Small intestine (tissue), 7 donors: Measurements from ENCODE around the gene SORBS2. TPM values are rescaled to one million over a fixed set of nuclear protein-coding genes. Genes with fewer than 3 reads are reported as not detected.

Source experiments
- DNase-seq, 2 donors: peaks; one replicate each; pipeline versions ENCODE4 v3.0.0 to v3.0.0-alpha.2; 2013
- FAIRE-seq: peaks from 2 replicates; lab custom pipeline; 2012; peaks lifted over from hg19 to GRCh38; lab: Jason Lieb, UNC
- H3K27ac ChIP-seq, 3 donors: one replicate each; pipeline ENCODE4 v1.5.1; 2013; ENCODE audit warnings: low read length in 2 of 3, mild to moderate bottlenecking in 2 of 3, control low read depth in 1 of 3, inconsistent platforms in 1 of 3, low read depth in 1 of 3, moderate library complexity in 1 of 3
- H3K27me3 ChIP-seq, 3 donors: one replicate each; pipeline ENCODE4 v1.6.1; 2013; ENCODE audit warnings: low read length in 3 of 3, inconsistent platforms in 1 of 3; ENCODE audit not compliant: control insufficient read depth in 3 of 3, insufficient read depth in 3 of 3
- H3K36me3 ChIP-seq, 3 donors: one replicate each; pipeline ENCODE4 v1.6.1; 2013; ENCODE audit warnings: low read length in 3 of 3, inconsistent platforms in 1 of 3, low read depth in 1 of 3, mild to moderate bottlenecking in 1 of 3, moderate library complexity in 1 of 3; ENCODE audit not compliant: control insufficient read depth in 3 of 3, insufficient read depth in 2 of 3
- H3K4me1 ChIP-seq, 3 donors: one replicate each; pipeline ENCODE4 v1.6.1; 2013; ENCODE audit warnings: low read length in 2 of 3, inconsistent platforms in 1 of 3, low read depth in 1 of 3, mild to moderate bottlenecking in 1 of 3, moderate library complexity in 1 of 3; ENCODE audit not compliant: control insufficient read depth in 3 of 3, insufficient read depth in 2 of 3
- H3K4me3 ChIP-seq, 3 donors: one replicate each; pipeline ENCODE4 v1.5.1; 2013; ENCODE audit warnings: low read length in 3 of 3, control low read depth in 1 of 3, inconsistent platforms in 1 of 3, low read depth in 1 of 3, mild to moderate bottlenecking in 1 of 3, moderate library complexity in 1 of 3
- H3K9me3 ChIP-seq, 2 donors: one replicate each; pipeline ENCODE4 v1.6.1; 2013; ENCODE audit warnings: low read depth in 1 of 2, low read length in 1 of 2; ENCODE audit not compliant: control insufficient read depth in 2 of 2, insufficient read depth in 1 of 2
- WGBS, 3 donors: extraction: QIAGEN DNeasy Blood & Tissue Kit; methylation state at CpG; one replicate each; pipeline ENCODE4 v1.1.7; 2013; 5-methylcytosine and 5-hydroxymethylcytosine counted together
- polyA plus RNA-seq, 4 donors: library from polyadenylated mRNA; stranded (reverse) in 3 of 4; unstranded in 1 of 4; fragments of 200-250 nt in 3 of 4; fragments of 120-200 nt in 1 of 4; gene quantifications; one replicate each; pipeline versions ENCODE4 v1.2.1 to v1.2.3, GENCODE V29; 2013
- donor health status: healthy with polysubstance abuse.
- donor health status: control.
- donor health status: control.
- donor health status: Bipolar disorder and iron deficiency.
- donor health status: healthy.

SORBS2 gene
- polyA plus RNA-seq, 4 donors, result 1.6 to 36.5 (median 16.1) TPM

- no peak for DNase-seq
- 85 to 90% (median 88%) methylated on average over 4 of the region's 4 CpGs for WGBS, 3 donors
- H3K27ac ChIP-seq, result no peak overlapping the region
- H3K4me1 ChIP-seq, result no peaks in the 10 kb centered on the region
- peaks cover 0 to 11% (median 0%) of the 10 kb centered on the region in 3 donors for H3K36me3 ChIP-seq
- FAIRE-seq, result no peak
- H3K4me3 ChIP-seq, result no peak overlapping the region
- no peaks in the 10 kb centered on the region for H3K9me3 ChIP-seq
- no peaks in the 10 kb centered on the region for H3K27me3 ChIP-seq
These were observed 140.5 kb downstream of the SORBS2 start for GRCh38 chr4:185671496-185671895.

DNA sequence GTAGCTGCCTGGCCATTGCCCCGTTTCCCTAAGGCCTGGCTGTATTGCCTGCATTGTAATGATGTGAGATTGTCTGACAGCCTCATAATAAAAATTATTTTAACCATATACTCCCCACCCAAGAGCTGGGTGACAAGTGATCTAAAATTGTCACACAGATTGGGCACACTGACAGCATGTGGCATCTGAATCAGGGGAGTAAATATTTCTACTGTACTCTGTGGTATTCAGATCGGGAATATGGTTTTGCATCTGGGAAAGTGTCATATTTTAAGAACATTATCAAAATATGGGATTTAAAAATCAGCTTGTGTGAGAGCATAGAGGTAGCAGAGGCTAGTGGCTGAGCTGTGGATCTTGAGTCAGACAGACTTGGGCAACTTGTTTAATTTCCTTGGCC, 140.9 kb downstream of the SORBS2 start:
- Histone ChIP-seq H3K9me3 (no peaks in the 10 kb centered on the region), H3K27me3 (no peaks in the 10 kb centered on the region), H3K4me1 (no peaks in the 10 kb centered on the region), H3K36me3 (peaks cover 0 to 11% (median 0%) of the 10 kb centered on the region in 3 donors), H3K27ac (no peak overlapping the region), H3K4me3 (no peak overlapping the region)
- WGBS, 3 donors, result 81% methylated on average over 2 of the region's 2 CpGs
- DNase-seq, result no peak
- no peak for FAIRE-seq

GRCh38 chr4:185669288-185669687, 142.7 kb downstream of the SORBS2 start:
- Histone ChIP-seq H3K4me1 (no peaks in the 10 kb centered on the region), H3K4me3 (no peak overlapping the region), H3K27me3 (no peaks in the 10 kb centered on the region), H3K27ac (no peak overlapping the region), H3K9me3 (no peaks in the 10 kb centered on the region), H3K36me3 (peaks cover 0 to 12% (median 0%) of the 10 kb centered on the region in 3 donors)
- WGBS, 3 donors, result 81 to 83% (median 82%) methylated on average over 7 of the region's 7 CpGs
- DNase-seq (no peak), FAIRE-seq (no peak)

DNA sequence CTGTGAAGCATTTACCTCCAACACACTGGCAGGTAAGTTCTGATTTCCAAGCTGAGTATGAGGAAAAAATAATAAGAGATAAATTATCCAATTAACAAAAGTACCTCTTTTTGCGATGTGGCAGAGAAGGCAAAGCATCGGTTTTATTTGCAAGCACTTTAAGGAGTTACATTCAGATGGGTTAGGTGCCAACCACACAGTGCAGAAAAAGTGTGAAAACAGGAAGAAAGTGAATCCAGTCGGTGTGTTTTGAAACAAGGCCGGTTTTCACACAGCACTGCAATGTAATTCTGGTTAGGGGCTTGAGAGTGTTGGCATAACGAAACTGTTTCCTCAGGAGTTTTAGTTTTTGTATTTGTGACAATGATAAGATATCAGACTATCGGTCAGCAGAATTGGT, 145.8 kb downstream of the SORBS2 start:
- 80 to 87% (median 82%) methylated on average over 6 of the region's 6 CpGs for WGBS, 3 donors
- FAIRE-seq (no peak), DNase-seq (no peak)
- Histone ChIP-seq H3K9me3 (no peaks in the 10 kb centered on the region), H3K27me3 (no peaks in the 10 kb centered on the region), H3K4me1 (no peaks in the 10 kb centered on the region), H3K27ac (no peak overlapping the region), H3K4me3 (no peak overlapping the region), H3K36me3 (peaks cover 0 to 22% (median 0%) of the 10 kb centered on the region in 3 donors)

DNA sequence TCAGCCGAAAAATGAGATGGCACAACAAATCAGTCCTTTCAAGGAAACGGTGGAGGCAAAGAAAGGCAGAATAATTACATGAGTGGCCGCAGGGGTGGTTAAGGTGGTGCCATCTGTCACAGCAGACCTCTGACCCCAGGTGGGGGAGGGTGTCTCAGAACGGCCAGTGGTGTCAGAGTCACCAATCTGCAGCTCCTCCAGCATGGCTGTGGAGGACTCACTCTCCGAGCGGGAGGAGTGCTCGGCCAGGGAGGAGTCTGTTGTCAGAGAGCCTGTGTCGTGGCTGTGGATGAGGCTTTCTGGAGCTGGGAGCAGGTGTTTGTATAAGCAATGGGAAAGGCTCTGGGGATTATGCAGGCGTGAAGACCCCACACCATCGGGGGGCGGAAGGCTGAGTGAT, 146.3 kb downstream of the SORBS2 start:
- H3K36me3 ChIP-seq, result peaks cover 0 to 23% (median 0%) of the 10 kb centered on the region in 3 donors

GRCh38 chr4:185664481-185664880, 147.5 kb downstream of the SORBS2 start:
- Histone ChIP-seq H3K36me3 (peaks cover 0 to 23% (median 0%) of the 10 kb centered on the region in 3 donors), H3K27ac (no peak overlapping the region), H3K4me1 (no peaks in the 10 kb centered on the region), H3K9me3 (no peaks in the 10 kb centered on the region), H3K27me3 (no peaks in the 10 kb centered on the region), H3K4me3 (no peak overlapping the region)
- 94 to 98% (median 96%) methylated on average over 4 of the region's 4 CpGs for WGBS, 3 donors
- DNase-seq (no peak), FAIRE-seq (no peak)

More for the DNA sequence above, 146.3 kb downstream of the SORBS2 start:
- Histone ChIP-seq H3K27ac (no peak overlapping the region), H3K4me3 (no peak overlapping the region), H3K4me1 (no peaks in the 10 kb centered on the region), H3K27me3 (no peaks in the 10 kb centered on the region), H3K9me3 (no peaks in the 10 kb centered on the region)
- WGBS, 3 donors, result 81 to 88% (median 85%) methylated on average over 11 of the region's 11 CpGs
- DNase-seq (no peak), FAIRE-seq (no peak)

DNA sequence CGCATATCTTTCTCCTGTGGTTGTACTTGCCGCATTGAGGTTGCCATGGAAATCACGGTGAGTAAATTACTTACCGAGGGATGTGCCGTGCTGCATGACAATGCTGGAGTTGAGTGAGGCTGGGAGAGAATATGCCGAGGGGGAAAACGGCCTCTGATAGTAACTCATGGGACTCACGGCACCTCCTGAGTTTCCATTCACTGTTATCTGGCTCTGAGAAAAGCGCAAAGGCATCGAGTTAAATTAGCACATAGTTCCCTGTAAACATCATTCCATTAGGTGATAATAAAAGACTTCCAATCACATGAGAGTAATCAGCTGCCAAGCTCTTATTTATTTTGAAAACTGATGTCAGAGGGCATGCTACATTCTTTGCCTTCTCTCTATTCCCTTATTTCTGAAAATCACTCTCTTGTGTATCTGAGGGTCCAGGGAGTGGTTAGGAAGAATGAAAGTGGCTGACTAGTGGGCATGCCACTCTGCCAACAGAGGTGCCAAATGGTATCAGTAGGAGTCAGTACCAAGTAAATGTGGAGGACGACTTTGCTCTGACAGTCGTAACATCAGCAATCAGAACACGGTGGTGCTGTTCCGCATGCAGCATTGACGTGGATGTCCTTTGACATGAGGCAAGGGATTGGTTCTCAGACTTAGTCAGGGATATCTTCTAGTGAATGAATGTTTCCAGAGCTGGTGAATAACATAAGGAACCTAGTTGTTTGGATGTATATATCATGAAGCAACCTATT, 149.8 kb downstream of the SORBS2 start:
- Histone ChIP-seq H3K27me3 (no peaks in the 10 kb centered on the region), H3K4me1 (no peaks in the 10 kb centered on the region), H3K9me3 (no peaks in the 10 kb centered on the region), H3K36me3 (peaks cover 0 to 21% (median 0%) of the 10 kb centered on the region in 3 donors), H3K27ac (no peak overlapping the region), H3K4me3 (no peak overlapping the region)
- DNase-seq (no peak), FAIRE-seq (no peak)
- 93 to 95% (median 94%) methylated on average over 15 of the region's 15 CpGs for WGBS, 3 donors

GRCh38 chr4:185660340-185660739, 151.7 kb downstream of the SORBS2 start:
- no peaks in the 10 kb centered on the region for H3K9me3 ChIP-seq
- DNase-seq (no peak), FAIRE-seq (no peak)
- H3K27me3 ChIP-seq, result no peaks in the 10 kb centered on the region
- peaks cover 0 to 22% (median 0%) of the 10 kb centered on the region in 3 donors for H3K36me3 ChIP-seq
- 89 to 92% (median 89%) methylated on average over 5 of the region's 5 CpGs for WGBS, 3 donors
- H3K4me3 ChIP-seq, result no peak overlapping the region
- H3K4me1 ChIP-seq, result no peaks in the 10 kb centered on the region
- H3K27ac ChIP-seq, result no peak overlapping the region
